ENCODE data around the gene GABARAPL2. TPM values are rescaled to one million over a fixed set of nuclear protein-coding genes. Genes with fewer than 3 reads are reported as not detected.

The GABARAPL2 gene
- polyA plus RNA-seq, 3 donors, result 84.3 to 302 (median 280) TPM

DNA sequence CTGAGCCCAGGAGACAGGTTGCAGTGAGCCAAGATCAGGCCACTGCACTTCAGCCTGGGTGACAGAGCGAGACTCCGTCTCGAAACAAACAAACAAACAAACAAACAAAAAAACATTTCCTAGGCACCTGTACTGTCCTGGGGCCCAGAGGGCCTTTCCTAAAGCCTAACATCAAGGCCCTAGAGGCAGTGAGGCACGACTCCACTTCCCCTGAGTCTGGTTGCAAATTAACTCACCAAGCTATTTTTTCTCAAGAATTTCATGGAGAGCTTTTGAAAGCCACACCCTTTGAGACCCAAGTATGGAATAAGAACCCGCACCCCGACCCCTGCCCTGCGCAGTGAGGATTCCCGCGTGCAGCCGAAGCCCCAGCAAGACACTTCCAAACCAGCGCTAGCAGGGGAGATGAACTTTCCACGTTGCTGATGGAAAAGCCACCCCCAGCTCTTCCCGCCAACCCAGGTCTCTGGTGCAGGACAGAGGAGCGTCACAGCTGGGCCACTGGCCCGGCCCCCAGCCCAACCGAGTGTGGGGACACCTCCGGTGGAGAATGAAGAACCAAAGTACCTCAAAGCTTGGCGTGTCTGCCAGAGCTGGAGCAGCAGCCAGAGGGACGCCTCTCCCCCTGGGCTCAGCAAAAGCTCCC, 31.5 kb upstream of the GABARAPL2 start:
- Mint-ChIP-seq H3K27me3 (ENCODE audit: low read depth in 3 of 3) (peaks cover 0 to 4% (median 4%) of the 10 kb centered on the region in 3 donors), H3K9me3 (peaks cover 0 to 4% (median 0%) of the 10 kb centered on the region in 7 donors), H3K4me3 (no peak overlapping the region), H3K36me3 (no peaks in the 10 kb centered on the region), H3K4me1 (no peaks in the 10 kb centered on the region), H3K27ac (no peak overlapping the region)
- no peaks in the 10 kb centered on the region for H4K20me1 ChIP-seq (ENCODE audit: insufficient read depth, low read length)
- no peak overlapping the region for H3K4me3 ChIP-seq (replicated peaks in 1 of 3; ENCODE audit: low read depth in 2 of 3, low read length in 3 of 3)
- H3K9ac ChIP-seq (ENCODE audit: insufficient read depth, low read length, poor library complexity, severe bottlenecking), result no peak overlapping the region
- H3K4me1 ChIP-seq (ENCODE audit: control insufficient read depth in 1 of 2, insufficient read depth in 2 of 2, low read length in 2 of 2), result no peaks in the 10 kb centered on the region
- no peak overlapping the region for H3K4me2 ChIP-seq (replicated peaks; ENCODE audit: extremely low read depth, low read length, poor library complexity, severe bottlenecking)
- no peak overlapping the region for H3K27ac ChIP-seq (ENCODE audit: low read depth in 1 of 2, low read length in 2 of 2)
- no peak overlapping the region for H2AFZ ChIP-seq (ENCODE audit: insufficient read depth, low read depth, low read length, poor library complexity, severe bottlenecking)
- no peak for DNase-seq
- H3K36me3 ChIP-seq (replicated peaks in 1 of 2; ENCODE audit: control insufficient read depth in 1 of 2, insufficient read depth in 2 of 2, low read length in 2 of 2), result no peaks in the 10 kb centered on the region
- TF ChIP-seq, protein P1, sequence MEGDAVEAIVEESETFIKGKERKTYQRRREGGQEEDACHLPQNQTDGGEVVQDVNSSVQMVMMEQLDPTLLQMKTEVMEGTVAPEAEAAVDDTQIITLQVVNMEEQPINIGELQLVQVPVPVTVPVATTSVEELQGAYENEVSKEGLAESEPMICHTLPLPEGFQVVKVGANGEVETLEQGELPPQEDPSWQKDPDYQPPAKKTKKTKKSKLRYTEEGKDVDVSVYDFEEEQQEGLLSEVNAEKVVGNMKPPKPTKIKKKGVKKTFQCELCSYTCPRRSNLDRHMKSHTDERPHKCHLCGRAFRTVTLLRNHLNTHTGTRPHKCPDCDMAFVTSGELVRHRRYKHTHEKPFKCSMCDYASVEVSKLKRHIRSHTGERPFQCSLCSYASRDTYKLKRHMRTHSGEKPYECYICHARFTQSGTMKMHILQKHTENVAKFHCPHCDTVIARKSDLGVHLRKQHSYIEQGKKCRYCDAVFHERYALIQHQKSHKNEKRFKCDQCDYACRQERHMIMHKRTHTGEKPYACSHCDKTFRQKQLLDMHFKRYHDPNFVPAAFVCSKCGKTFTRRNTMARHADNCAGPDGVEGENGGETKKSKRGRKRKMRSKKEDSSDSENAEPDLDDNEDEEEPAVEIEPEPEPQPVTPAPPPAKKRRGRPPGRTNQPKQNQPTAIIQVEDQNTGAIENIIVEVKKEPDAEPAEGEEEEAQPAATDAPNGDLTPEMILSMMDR (IDR thresholded peaks at IDR 0.05), result no peak
- H3K9me3 ChIP-seq (replicated peaks in 1 of 2; ENCODE audit: control insufficient read depth in 1 of 2, insufficient read depth in 1 of 2, low read length in 2 of 2), result no peaks in the 10 kb centered on the region
- 90% methylated on average over 19 of the region's 19 CpGs for WGBS (ENCODE audit: insufficient coverage)
- H3K79me2 ChIP-seq (ENCODE audit: insufficient read depth, low read length), result no peaks in the 10 kb centered on the region
- H3K27me3 ChIP-seq (ENCODE audit: control insufficient read depth in 2 of 2, insufficient read depth in 2 of 2, low read length in 2 of 2), result no peaks in the 10 kb centered on the region
- intact Hi-C loops (cut with micrococcal nuclease), result no loop called here

GRCh38 chr16:75535211-75535843, 30.9 kb upstream of the GABARAPL2 start:
- Mint-ChIP-seq H3K27ac (no peak overlapping the region), H3K4me3 (no peak overlapping the region), H3K27me3 (ENCODE audit: low read depth in 3 of 3) (peaks cover 0 to 4% (median 4%) of the 10 kb centered on the region in 3 donors), H3K9me3 (peaks cover 0 to 2% (median 0%) of the 10 kb centered on the region in 7 donors), H3K4me1 (no peaks in the 10 kb centered on the region), H3K36me3 (no peaks in the 10 kb centered on the region)
- Histone ChIP-seq H3K4me1 (ENCODE audit: control insufficient read depth in 1 of 2, insufficient read depth in 2 of 2, low read length in 2 of 2) (no peaks in the 10 kb centered on the region), H3K4me2 (replicated peaks; ENCODE audit: extremely low read depth, low read length, poor library complexity, severe bottlenecking) (no peak overlapping the region), H3K27me3 (ENCODE audit: control insufficient read depth in 2 of 2, insufficient read depth in 2 of 2, low read length in 2 of 2) (no peaks in the 10 kb centered on the region), H3K27ac (ENCODE audit: low read depth in 1 of 2, low read length in 2 of 2) (no peak overlapping the region), H2AFZ (ENCODE audit: insufficient read depth, low read depth, low read length, poor library complexity, severe bottlenecking) (no peak overlapping the region), H3K4me3 (replicated peaks in 1 of 3; ENCODE audit: low read depth in 2 of 3, low read length in 3 of 3) (no peak overlapping the region), H3K36me3 (replicated peaks in 1 of 2; ENCODE audit: control insufficient read depth in 1 of 2, insufficient read depth in 2 of 2, low read length in 2 of 2) (no peaks in the 10 kb centered on the region), H4K20me1 (ENCODE audit: insufficient read depth, low read length) (no peaks in the 10 kb centered on the region), H3K79me2 (ENCODE audit: insufficient read depth, low read length) (no peaks in the 10 kb centered on the region), H3K9me3 (replicated peaks in 1 of 2; ENCODE audit: control insufficient read depth in 1 of 2, insufficient read depth in 1 of 2, low read length in 2 of 2) (no peaks in the 10 kb centered on the region), H3K9ac (ENCODE audit: insufficient read depth, low read length, poor library complexity, severe bottlenecking) (no peak overlapping the region)
- WGBS (ENCODE audit: insufficient coverage), result 84% methylated on average over 22 of the region's 34 CpGs
- intact Hi-C loops (cut with micrococcal nuclease), result no loop called here
- DNase-seq, result no peak
- TF ChIP-seq, protein P1 (IDR thresholded peaks at IDR 0.05), result no peak
